Measurements from ENCODE around the gene CFAP45.

Gene CFAP45

GRCh38 chr1:159825564-159825963 lies 74.4 kb downstream of the CFAP45 start:
- H3K27me3 ChIP-seq (replicated peaks; ENCODE audit: control insufficient read depth, insufficient read depth, low read length) = peaks cover 6% of the 10 kb centered on the region
- no peak for TF ChIP-seq CTCF (IDR thresholded peaks at IDR 0.05; ENCODE audit: insufficient read depth, low read length, poor library complexity, severe bottlenecking)
- no peak overlapping the region for H3K4me3 ChIP-seq (replicated peaks; ENCODE audit: low read depth, low read length)
- H3K36me3 ChIP-seq (ENCODE audit: control insufficient read depth, insufficient read depth, low read length) = no peaks in the 10 kb centered on the region
- DNase-seq (ENCODE audit: extremely low read depth, insufficient read length) = no peak

GRCh38 chr1:159823406-159823805 lies 76.6 kb downstream of the CFAP45 start:
- DNase-seq (ENCODE audit: extremely low read depth, insufficient read length) = no peak
- Histone ChIP-seq H3K36me3 (ENCODE audit: control insufficient read depth, insufficient read depth, low read length) (no peaks in the 10 kb centered on the region), H3K27me3 (replicated peaks; ENCODE audit: control insufficient read depth, insufficient read depth, low read length) (peaks cover 6% of the 10 kb centered on the region), H3K4me3 (replicated peaks; ENCODE audit: low read depth, low read length) (no peak overlapping the region)
- TF ChIP-seq CTCF (IDR thresholded peaks at IDR 0.05; ENCODE audit: insufficient read depth, low read length, poor library complexity, severe bottlenecking) = no peak

All from GM06990 (cell line).